ENCODE results near the gene SRGAP1.

- TF ChIP-seq CTCF (IDR thresholded peaks at IDR 0.05) (no peak), TCF7L2 (IDR thresholded peaks at IDR 0.05; ENCODE audit: low read depth, low read length) (no peak)
These were observed 5.1 kb downstream of the SRGAP1 start for GRCh38 chr12:63849641-63850040.
